HG03039 (cell line): ENCODE measurements around the gene RASA3.
"Not testable (repeated sequence)": the region's sequence is repeated elsewhere in the genome, so short reads cannot be mapped to it uniquely, and the experiment has no call there.

Experiments used
- ATAC-seq: cut with Tn5 transposase; IDR thresholded peaks from one replicate; pipeline ENCODE4 v1.9.1; 2021; ENCODE audit warnings: mild to moderate bottlenecking, moderate library complexity; ENCODE audit not compliant: unreplicated experiment

RASA3 gene

GRCh38 chr13:114089341-114089740, 43.1 kb downstream of the RASA3 start:
- no peak for ATAC-seq

DNA sequence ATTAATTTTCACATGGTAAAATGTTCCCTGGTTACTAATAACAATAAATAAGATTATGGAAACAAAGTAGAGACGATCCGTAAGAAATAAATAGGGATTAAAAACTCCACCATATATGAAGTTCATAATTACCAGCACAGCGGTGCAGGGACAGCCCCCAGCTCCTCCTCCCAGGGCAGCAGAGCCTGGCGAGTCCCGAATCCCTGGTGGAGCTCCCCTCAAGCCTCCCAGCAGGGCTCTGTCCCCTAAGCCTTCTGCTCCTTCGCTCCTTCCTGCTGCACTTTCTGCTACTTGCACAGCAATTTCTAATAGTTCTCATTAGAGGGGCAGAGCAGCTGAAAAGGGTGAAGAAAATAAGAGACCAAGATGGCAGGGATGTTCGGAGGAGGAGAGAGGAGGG, 43.6 kb downstream of the RASA3 start:
- no peak for ATAC-seq

- ATAC-seq, result no peak
Measured at GRCh38 chr13:114088234-114088633, 44.2 kb downstream of the RASA3 start.

DNA sequence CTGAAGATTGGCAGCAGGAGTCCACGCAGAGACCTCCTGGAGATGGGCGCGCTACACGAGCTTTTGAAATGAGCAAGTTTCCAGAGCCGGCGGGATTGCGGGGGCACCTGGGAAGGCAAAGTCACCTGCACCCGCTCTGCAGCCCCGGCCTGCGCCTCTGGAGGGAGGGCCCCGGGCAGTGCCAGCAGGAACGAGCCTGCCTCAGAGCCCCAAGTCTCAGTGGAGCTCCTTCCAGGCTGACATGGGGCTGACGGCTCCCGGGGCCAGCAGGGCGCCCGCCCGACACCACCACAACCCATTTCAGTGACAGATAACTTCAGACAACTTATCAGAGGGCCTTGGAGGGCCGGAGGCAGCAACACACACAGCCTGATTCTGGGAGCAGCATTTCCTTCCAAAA, 45.0 kb downstream of the RASA3 start:
- no peak for ATAC-seq

DNA sequence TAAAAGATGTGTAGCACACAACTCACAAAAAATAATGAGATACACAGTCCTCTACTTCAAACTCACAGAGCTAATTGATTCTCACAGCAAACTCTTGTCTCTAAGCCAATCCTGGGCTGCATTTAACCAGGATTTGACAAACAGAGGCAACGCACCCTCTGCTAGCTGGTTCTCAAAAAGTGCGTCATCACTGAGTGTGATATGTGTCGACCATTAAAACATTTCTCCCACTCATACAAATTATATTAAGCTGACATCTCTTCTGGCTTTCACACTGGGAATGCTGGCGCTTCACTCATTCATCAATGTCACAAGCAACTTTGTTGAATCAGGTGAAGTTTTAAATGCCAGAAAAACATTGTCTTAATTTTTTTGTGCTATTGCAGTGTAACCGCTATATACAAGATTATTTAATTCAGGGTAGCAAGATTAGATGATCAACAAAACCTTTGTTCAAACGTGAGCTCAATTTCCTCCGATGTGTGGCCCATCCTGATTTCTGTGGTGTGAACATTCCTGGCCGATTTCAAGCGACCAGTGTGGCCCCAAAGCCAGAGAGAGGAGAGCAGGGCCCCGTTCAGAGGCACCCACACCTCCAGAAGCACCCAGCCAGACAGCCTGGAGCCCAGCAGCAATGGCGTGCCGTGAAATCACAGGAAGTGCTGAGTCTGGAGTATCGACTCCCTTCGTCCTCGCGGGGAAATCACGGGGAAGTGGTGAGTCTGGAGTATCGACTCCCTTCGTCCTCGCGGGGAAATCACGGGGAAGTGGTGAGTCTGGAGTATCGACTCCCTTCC, 49.4 kb downstream of the RASA3 start:
- no peak for ATAC-seq

DNA sequence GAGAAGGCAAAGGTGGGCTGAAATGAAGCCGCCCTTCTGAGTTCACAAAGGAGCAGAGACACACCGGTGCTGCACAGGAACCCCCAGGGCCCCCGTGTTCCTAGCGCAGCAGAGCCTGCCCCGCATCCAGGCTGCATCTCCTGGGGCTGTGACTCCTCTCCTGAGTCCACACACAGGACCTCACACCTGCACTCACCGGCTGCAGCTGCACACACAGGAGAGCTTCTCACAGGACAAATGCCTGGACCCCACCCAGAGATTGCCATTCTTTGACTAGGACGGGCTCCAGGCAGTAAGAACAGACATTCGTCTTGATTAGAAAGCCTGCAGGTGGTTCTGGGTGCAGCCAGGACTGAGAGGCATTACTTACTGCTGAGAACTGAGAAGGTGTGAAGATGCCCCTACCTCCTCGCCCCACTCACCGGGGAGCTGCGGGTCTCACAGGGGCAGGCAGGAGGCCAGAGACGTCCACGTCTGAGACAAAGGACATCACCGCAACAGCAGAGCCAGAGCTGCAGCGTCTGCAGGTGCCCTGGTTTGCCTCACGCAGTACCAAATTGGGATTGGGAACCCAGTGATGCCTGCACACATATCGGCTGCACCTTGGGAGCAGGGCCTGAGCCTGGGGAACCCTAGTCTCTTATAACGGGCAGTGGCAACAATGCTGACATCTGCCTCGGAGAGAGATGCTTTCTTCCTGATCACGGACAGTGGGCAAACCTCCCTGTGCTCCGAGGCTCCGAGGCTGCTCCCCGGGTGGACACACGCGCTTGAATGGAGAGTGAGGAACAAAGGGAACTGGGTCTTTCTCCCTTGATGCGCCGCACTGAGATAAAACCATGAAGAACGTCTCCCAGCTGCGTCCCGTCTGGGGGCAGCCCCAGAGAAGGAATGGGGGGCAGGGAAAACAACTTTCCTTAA, 50.4 kb downstream of the RASA3 start:
- no peak for ATAC-seq

GRCh38 chr13:114080739-114081561, 51.5 kb downstream of the RASA3 start:
- ATAC-seq, result no peak

GRCh38 chr13:114079601-114080536, 52.6 kb downstream of the RASA3 start:
- ATAC-seq, result no peak

DNA sequence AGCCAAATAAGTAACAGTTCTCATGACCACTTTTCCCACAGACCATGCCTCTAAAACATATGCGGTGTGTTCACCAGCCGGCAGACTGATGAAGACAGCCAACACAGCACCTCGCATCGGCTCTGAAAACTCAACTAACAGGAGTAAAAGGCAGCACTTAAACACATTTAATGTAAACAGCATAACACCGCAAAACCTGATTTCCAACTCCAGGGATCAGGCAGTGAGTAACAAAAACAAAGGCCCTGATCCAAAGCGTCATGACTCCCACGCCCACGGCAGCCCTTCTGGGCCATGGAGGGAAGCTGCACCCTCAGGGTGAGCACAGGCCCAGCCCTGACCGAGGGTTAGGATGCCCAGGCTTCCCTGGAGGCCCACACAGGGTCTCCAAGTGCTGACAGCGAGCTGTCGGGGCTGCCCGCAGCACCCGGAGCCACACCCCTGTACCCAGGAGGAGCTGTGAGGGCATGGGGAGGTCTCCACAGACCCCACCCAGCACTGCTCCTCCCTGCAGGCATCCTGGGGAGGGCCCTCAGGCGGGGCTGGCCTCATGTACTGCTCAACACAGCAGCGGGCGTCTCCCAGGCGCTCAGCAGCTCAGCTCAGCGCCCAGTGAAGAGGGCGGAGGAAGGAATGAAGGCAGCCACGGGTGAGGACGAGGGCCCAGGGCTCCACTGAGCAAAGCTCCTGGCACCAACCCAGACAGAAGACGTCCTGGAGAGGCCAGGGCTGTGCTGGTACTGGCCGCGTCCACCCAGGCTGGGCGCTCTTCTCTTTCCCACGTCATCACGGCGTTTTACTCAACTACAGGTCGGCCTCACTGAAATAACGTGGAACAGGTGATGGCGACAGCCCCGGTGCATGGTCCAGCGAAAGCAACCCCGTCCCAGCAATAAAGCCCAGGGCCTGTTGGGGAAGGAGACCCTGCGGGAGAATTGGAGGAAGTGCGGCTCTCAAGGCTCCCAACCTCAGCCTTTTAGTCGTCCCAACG, 53.7 kb downstream of the RASA3 start:
- ATAC-seq, result no peak

GRCh38 chr13:114077933-114078325, 54.5 kb downstream of the RASA3 start:
- ATAC-seq, result no peak

GRCh38 chr13:114077099-114077932, 55.1 kb downstream of the RASA3 start:
- ATAC-seq, result no peak

DNA sequence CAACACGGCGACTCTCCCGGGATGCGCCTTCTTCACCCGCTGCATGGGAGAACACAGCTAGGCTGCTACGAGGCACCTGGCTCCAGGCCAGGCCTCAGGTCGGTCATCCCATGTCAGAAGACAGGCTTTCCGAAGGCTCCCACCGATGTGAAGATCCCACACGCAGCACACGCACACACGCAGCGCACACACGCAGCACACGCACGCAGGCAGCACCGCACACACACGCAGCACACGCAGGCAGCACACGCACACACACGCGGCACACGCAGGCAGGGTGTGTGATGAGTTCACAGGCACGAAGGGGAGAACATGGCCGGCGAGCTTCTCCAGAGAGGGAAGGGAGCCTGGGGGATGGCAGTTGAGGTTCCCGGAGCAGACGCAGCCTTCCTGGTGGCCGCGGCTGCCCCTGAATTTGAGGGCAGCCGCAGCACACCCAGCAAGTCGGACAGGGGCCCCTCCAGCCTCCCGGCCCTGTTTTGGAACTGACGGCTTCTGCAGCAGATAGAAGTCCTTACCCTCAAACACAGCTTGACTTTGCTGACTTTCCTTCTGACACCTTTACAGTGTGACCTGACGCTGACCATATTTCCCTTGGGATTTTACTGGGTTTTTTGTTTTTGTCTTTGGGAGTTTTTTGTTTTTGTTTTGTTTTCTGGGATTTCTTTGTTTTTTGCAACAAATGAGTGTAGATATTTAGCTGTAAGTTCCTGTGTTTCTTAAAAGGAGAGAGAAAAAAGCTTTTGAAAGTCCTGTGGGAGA, 55.9 kb downstream of the RASA3 start:
- no peak for ATAC-seq

GRCh38 chr13:114075811-114076210, 56.6 kb downstream of the RASA3 start:
- ATAC-seq, result not testable (repeated sequence)

- ATAC-seq, result no peak
Measured at GRCh38 chr13:114074671-114075315, 57.6 kb downstream of the RASA3 start.

DNA sequence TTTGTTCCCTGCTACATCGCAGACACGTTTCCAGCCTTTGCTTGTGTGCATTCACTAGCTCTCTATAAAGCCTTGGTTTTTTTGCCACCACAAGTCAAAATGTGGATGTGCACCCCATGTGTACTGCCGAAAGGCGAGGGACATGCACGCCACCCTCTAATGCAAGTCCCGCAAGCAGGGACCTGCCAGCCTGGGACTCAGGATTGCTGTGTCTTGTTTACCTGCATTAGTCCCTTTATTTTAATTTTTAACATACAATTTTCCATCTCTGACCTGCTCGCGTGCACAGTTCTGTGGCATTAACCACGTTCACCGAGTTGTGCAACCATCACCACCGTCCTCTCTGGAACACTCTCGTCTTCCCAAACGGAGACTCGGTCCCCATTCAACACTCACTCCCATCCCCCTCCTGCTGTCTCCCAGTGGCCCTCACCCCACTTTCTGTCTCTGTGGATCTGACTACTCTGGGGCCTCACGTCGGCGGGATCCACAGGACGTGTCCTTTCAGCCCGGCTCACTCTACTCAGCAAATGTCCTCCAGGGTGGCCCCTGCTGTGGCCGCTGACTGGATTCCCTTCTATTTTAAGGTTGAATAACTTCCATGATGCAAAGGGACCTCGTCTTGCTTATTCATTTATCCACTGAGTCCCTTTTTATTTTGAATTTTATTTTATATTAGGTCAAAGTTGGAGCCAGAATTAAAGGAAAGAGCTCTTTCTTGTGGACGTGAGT, 58.4 kb downstream of the RASA3 start:
- ATAC-seq, result no peak

GRCh38 chr13:114072421-114072820, 60.0 kb downstream of the RASA3 start:
- ATAC-seq, result no peak
